Pancreas (tissue), 10 donors: ENCODE measurements around the gene DMD. TPM values are rescaled to one million over a fixed set of nuclear protein-coding genes. Genes with fewer than 3 reads are reported as not detected.

Experiments used
- ATAC-seq, 4 donors: fragments of 200-7000 bp; cut with Tn5 transposase; one replicate each; pipeline versions ENCODE4 v1.8.0 to v1.9.1; 2020; ENCODE audit warnings: mild to moderate bottlenecking in 4 of 4, moderate library complexity in 4 of 4
- DNase-seq, 6 donors: peaks; one replicate each; pipeline ENCODE4 v3.0.0-alpha.2; 2020
- FAIRE-seq: peaks from 2 replicates; lab custom pipeline; 2012; peaks lifted over from hg19 to GRCh38; lab: Jason Lieb, UNC
- H3K27ac ChIP-seq, 4 donors: fragments of 200-600 bp; sonication (generic); 1 replicate in 3 of 4; 2 replicates in 1 of 4; pipeline versions ENCODE4 v1.5.0 to v1.8.0; 2020
- H3K27me3 ChIP-seq, 4 donors: fragments of 200-600 bp; one replicate each; pipeline ENCODE4 v1.8.0; 2021
- H3K36me3 ChIP-seq, 3 donors: fragments of 200-600 bp; sonication (generic) in 1 of 3; one replicate each; pipeline versions ENCODE4 v1.5.0 to v1.8.0; 2020 to 2021
- H3K4me1 ChIP-seq, 3 donors: fragments of 200-600 bp; one replicate each; pipeline ENCODE4 v1.8.0; 2021
- H3K4me3 ChIP-seq, 4 donors: fragments of 200-600 bp; sonication (generic) in 2 of 4; one replicate each; pipeline versions ENCODE4 v1.5.0 to v1.8.0; 2020 to 2021
- H3K9me3 ChIP-seq, 4 donors: fragments of 200-600 bp; one replicate each; pipeline ENCODE4 v1.8.0; 2021
- WGBS, 2 donors: extraction: QIAGEN DNeasy Blood & Tissue Kit; methylation state at CpG; one replicate each; pipeline ENCODE4 v1.1.7; 2013; 5-methylcytosine and 5-hydroxymethylcytosine counted together
- intact Hi-C, 3 donors: fragments of 100-400 bp; cut with DNase I; formaldehyde crosslinking; loops; one replicate each; pipeline versions ENCODE4 v1.11.1 to v1.14.2; 2022
- polyA plus RNA-seq, 2 donors: library from polyadenylated mRNA; stranded (reverse); fragments of 200-250 nt; gene quantifications; one replicate each; pipeline ENCODE4 v1.2.3, GENCODE V29; 2013
- total RNA-seq, 6 donors: library from RNA; stranded (reverse); fragmentation: NEBNext Ultra II Directional in 4 of 6; extraction: Animal tissue kit (Norgen Biotek cat#: 25700) in 4 of 6; gene quantifications; one replicate each; pipeline versions ENCODE4 v1.2.1 to v1.2.4, GENCODE V29; 2021 to 2023
- TF ChIP-seq, protein P1 (sequence below), 4 donors: fragments of 200-600 bp; sonication (generic) in 3 of 4; IDR thresholded peaks; one replicate each; pipeline versions ENCODE4 v1.5.0 to v1.8.0; 2021; ENCODE audit warnings: antibody characterized with exemption in 4 of 4
- donor health status: healthy with polysubstance abuse.
- donor health status: DM: no; HTN: no; CAD: no; lungs with moderate emphysema.
- donor health status: DM: no; HTN: no; CAD: no.
- donor health status: control.
- donor health status: control.
- donor health status: Bipolar disorder and iron deficiency.
- donor health status: DM: yes; HTN: yes; CAD: no.
- donor health status: DM: no; HTN: no; CAD: no.
- donor health status: DM: no; HTN: no; CAD: no.
- donor health status: DM: yes; HTN: yes; CAD: no.

The DMD gene
- total and polyA plus RNA-seq, 8 donors, result 9.1 to 46.5 (median 32.1) TPM

DNA sequence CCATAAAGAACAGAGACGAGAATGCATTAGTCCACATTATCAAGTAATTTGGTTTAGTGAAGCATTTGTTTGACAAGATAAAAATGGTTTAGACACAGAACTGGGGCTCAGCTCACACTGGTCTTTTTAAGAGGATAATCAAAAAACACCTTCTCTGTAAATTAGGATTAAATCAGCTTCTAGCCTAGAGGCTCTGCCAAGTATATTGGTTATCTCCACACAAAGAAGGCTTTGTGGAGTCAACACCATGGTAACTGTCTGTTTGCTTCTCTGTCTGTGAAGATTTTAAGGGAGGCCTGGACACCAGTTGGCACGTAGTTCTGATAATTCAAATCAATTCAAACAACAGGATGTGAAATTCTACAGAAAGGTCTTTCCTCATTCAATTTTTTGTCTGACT, 687.0 kb downstream of the DMD start:
- no peak overlapping the region for H3K4me3 ChIP-seq
- H3K36me3 ChIP-seq, result no peaks in the 10 kb centered on the region
- no peak overlapping the region for H3K27ac ChIP-seq
- H3K9me3 ChIP-seq, result no peaks in the 10 kb centered on the region
- intact Hi-C loops, result no loop called here
- H3K4me1 ChIP-seq, result no peaks in the 10 kb centered on the region
- H3K27me3 ChIP-seq, result peaks cover 0 to 8% (median 0%) of the 10 kb centered on the region in 4 donors
- peak; percentile 53 for FAIRE-seq
- DNase-seq, result no peak
- ATAC-seq, result peak in 2 of 4 donors; percentile 32 to 37
- TF ChIP-seq, protein P1, sequence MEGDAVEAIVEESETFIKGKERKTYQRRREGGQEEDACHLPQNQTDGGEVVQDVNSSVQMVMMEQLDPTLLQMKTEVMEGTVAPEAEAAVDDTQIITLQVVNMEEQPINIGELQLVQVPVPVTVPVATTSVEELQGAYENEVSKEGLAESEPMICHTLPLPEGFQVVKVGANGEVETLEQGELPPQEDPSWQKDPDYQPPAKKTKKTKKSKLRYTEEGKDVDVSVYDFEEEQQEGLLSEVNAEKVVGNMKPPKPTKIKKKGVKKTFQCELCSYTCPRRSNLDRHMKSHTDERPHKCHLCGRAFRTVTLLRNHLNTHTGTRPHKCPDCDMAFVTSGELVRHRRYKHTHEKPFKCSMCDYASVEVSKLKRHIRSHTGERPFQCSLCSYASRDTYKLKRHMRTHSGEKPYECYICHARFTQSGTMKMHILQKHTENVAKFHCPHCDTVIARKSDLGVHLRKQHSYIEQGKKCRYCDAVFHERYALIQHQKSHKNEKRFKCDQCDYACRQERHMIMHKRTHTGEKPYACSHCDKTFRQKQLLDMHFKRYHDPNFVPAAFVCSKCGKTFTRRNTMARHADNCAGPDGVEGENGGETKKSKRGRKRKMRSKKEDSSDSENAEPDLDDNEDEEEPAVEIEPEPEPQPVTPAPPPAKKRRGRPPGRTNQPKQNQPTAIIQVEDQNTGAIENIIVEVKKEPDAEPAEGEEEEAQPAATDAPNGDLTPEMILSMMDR (IDR thresholded peaks at IDR 0.05), result no peak
- WGBS, 2 donors, result 36 to 48% methylated on average over 2 of the region's 2 CpGs

DNA sequence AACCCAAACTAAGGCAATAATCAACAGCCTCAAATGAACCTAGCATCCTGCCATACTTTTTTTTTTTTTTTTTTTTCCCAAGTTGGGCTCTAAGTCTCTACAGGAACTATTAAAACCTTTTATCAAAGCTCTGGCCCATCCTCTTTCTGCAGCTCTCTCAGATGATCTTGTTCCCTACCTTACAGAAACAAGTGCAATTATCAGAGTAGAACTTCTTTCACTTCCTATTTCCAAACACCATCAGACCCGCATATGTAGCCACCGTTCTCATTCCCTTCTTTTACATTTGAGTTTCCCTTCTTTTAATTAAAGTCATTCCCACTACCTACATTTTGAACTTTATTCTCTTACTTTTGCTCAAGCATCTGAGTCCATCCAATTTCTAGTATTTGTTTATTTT, 690.6 kb downstream of the DMD start:
- TF ChIP-seq, protein P1 (IDR thresholded peaks at IDR 0.05), result no peak
- intact Hi-C loops, result no loop called here
- no peak overlapping the region for H3K27ac ChIP-seq
- H3K36me3 ChIP-seq, result no peaks in the 10 kb centered on the region
- H3K27me3 ChIP-seq, result peaks cover 0 to 12% (median 0%) of the 10 kb centered on the region in 4 donors
- FAIRE-seq (no peak), DNase-seq (no peak), ATAC-seq (no peak)
- no peaks in the 10 kb centered on the region for H3K4me1 ChIP-seq
- no peaks in the 10 kb centered on the region for H3K9me3 ChIP-seq
- WGBS, 2 donors, result 83 to 89% methylated on average over 2 of the region's 2 CpGs
- no peak overlapping the region for H3K4me3 ChIP-seq

- Histone ChIP-seq H3K4me3 (no peak overlapping the region), H3K27me3 (peaks cover 0 to 4% (median 0%) of the 10 kb centered on the region in 4 donors), H3K27ac (no peak overlapping the region), H3K9me3 (no peaks in the 10 kb centered on the region), H3K36me3 (no peaks in the 10 kb centered on the region), H3K4me1 (no peaks in the 10 kb centered on the region)
- ATAC-seq, result no peak
- no peak for FAIRE-seq
- DNase-seq, result no peak
- intact Hi-C loops, result no loop called here
- WGBS, 2 donors, result 56 to 67% methylated on average over 5 of the region's 5 CpGs
- TF ChIP-seq, protein P1 (IDR thresholded peaks at IDR 0.05), result no peak
Observed at GRCh38 chrX:32514986-32515385, 696.4 kb downstream of the DMD start.

DNA sequence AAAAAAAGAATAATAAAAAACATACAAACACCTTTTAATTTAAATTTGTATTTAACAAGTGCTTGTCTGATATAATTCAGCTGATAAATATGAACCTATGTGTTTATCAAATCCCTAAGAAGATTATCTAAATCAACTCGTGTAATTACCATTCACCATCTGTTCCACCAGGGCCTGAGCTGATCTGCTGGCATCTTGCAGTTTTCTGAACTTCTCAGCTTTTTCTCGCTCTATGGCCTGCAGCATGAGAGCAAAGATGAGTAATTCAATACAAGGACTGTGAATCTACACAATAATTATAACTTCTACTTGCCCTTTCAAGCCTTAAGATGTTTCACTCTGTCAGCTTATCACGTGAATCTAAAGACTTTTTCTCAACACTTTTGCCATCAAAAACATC, 709.7 kb downstream of the DMD start:
- no peaks in the 10 kb centered on the region for H3K9me3 ChIP-seq
- no peaks in the 10 kb centered on the region for H3K4me1 ChIP-seq
- TF ChIP-seq, protein P1 (IDR thresholded peaks at IDR 0.05), result no peak
- H3K27me3 ChIP-seq, result peaks cover 0 to 15% (median 8%) of the 10 kb centered on the region in 4 donors
- DNase-seq (no peak), ATAC-seq (no peak), FAIRE-seq (no peak)
- WGBS, 2 donors, result 55 to 57% methylated on average over 3 of the region's 3 CpGs
- intact Hi-C loops, result no loop called here
- H3K36me3 ChIP-seq, result no peaks in the 10 kb centered on the region
- H3K4me3 ChIP-seq, result no peak overlapping the region
- no peak overlapping the region for H3K27ac ChIP-seq

DNA sequence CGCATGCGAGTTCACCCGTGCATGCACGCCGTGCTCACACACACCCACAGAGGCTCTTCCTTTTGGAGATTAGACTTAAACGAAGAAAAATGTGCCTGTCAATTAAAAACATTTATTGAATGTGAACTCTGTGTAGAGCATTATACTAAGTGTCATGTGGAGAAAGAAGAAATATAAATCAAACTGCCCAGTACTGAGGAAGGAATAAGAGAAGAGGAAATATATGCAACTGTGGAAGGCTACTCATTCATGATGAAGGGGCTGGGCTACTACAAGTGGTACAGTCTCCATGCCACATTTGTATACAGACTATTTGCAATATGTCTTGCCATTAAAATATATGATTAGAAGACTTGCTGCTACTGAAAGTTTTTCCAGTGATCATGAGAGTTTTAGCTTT, 714.7 kb downstream of the DMD start:
- H3K4me3 ChIP-seq, result no peak overlapping the region
- no peak for DNase-seq
- H3K27ac ChIP-seq, result no peak overlapping the region
- intact Hi-C loops, result no loop called here
- H3K9me3 ChIP-seq, result no peaks in the 10 kb centered on the region
- 82 to 85% methylated on average over 6 of the region's 6 CpGs for WGBS, 2 donors
- no peak for ATAC-seq
- FAIRE-seq, result no peak
- no peaks in the 10 kb centered on the region for H3K36me3 ChIP-seq
- TF ChIP-seq, protein P1 (IDR thresholded peaks at IDR 0.05), result no peak
- H3K4me1 ChIP-seq, result no peaks in the 10 kb centered on the region
- peaks cover 0 to 14% (median 4%) of the 10 kb centered on the region in 4 donors for H3K27me3 ChIP-seq
